Neutrophil (primary cell): Measurements from ENCODE around the gene JADE3.
"Not testable (repeated sequence)": the region's sequence is repeated elsewhere in the genome, so short reads cannot be mapped to it uniquely, and the experiment has no call there.

Experiments
- H3K27ac ChIP-seq: fragments of 200-600 bp; sonication (generic); 2 replicates; pipeline ENCODE4 v1.5.1; 2016; ENCODE audit warnings: mild to moderate bottlenecking, moderate library complexity
- H3K27me3 ChIP-seq: fragments of 200-600 bp; sonication (generic); 2 replicates; pipeline ENCODE4 v1.6.0; 2016; ENCODE audit warnings: mild to moderate bottlenecking
- H3K36me3 ChIP-seq: fragments of 200-600 bp; sonication (generic); 2 replicates; pipeline ENCODE4 v1.5.1; 2017
- H3K4me1 ChIP-seq, 2 experiments: fragments of 200-600 bp in 1 of 2; sonication (generic) in 1 of 2; 1 replicate in 1 of 2; 2 replicates in 1 of 2; pipeline versions ENCODE4 v1.5.1 to v1.6.1; 2013 to 2016; ENCODE audit warnings: low read depth in 1 of 2, low read length in 1 of 2, mild to moderate bottlenecking in 1 of 2, moderate library complexity in 1 of 2; ENCODE audit not compliant: control insufficient read depth in 1 of 2, insufficient read depth in 1 of 2
- H3K4me3 ChIP-seq, 2 experiments: fragments of 200-600 bp in 1 of 2; sonication (generic) in 1 of 2; 1 replicate in 1 of 2; 2 replicates in 1 of 2; pipeline ENCODE4 v1.5.1; 2013 to 2016; ENCODE audit warnings: low read depth in 1 of 2, low read length in 1 of 2, mild to moderate bottlenecking in 1 of 2, moderate library complexity in 1 of 2
- H3K9me3 ChIP-seq: fragments of 200-600 bp; sonication (generic); 2 replicates; pipeline ENCODE4 v1.5.1; 2016
- TF ChIP-seq, protein P1 (sequence below): fragments of 200-600 bp; sonication (generic); IDR thresholded peaks from 2 replicates; pipeline ENCODE4 v1.5.1; 2016; ENCODE audit warnings: antibody characterized with exemption

Gene JADE3

DNA sequence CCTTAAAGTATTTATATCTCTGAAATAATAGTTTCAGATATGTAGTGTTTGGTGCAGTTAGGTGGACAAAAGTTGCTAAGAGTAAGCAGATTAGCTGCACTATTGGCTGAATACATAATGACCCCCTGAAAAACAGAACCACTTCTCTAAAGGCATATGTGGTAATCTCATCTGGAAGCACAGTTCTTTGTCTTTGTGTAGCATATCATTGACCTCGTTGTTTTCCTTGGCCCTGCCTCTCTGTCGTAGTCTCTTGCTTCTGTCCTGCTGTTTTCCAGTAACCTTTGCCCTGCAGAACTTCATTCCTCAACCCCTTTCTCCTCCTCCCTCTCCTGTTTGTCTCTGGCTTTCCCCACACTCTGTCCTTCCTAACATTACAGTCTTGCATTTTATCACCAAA, 41.4 kb downstream of the JADE3 start:
- no peaks in the 10 kb centered on the region for H3K9me3 ChIP-seq
- no peaks in the 10 kb centered on the region for H3K4me1 ChIP-seq
- no peaks in the 10 kb centered on the region for H3K27me3 ChIP-seq
- TF ChIP-seq, protein P1, sequence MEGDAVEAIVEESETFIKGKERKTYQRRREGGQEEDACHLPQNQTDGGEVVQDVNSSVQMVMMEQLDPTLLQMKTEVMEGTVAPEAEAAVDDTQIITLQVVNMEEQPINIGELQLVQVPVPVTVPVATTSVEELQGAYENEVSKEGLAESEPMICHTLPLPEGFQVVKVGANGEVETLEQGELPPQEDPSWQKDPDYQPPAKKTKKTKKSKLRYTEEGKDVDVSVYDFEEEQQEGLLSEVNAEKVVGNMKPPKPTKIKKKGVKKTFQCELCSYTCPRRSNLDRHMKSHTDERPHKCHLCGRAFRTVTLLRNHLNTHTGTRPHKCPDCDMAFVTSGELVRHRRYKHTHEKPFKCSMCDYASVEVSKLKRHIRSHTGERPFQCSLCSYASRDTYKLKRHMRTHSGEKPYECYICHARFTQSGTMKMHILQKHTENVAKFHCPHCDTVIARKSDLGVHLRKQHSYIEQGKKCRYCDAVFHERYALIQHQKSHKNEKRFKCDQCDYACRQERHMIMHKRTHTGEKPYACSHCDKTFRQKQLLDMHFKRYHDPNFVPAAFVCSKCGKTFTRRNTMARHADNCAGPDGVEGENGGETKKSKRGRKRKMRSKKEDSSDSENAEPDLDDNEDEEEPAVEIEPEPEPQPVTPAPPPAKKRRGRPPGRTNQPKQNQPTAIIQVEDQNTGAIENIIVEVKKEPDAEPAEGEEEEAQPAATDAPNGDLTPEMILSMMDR, result no peak
- no peak overlapping the region for H3K4me3 ChIP-seq
- no peak overlapping the region for H3K27ac ChIP-seq
- no peaks in the 10 kb centered on the region for H3K36me3 ChIP-seq

DNA sequence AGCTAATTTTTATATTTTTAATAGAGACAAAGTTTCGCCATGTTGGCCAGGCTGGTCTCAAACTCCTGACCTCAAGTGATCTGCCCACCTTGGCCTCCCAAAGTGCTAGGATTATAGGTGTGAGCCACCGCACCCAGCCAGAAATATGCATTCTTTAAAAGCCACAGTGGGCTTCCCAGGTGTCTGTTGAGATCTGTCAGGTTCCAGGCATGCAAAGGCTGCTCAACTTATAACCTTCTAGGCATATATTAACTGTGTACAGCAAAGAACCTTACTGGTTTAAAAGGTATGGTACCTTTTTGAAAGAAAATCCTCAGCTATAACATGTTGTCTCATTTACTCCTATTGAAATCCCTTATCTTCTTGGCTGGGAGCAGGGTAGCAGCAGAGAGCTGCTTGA, 42.5 kb downstream of the JADE3 start:
- Histone ChIP-seq H3K4me3 (no peak overlapping the region), H3K36me3 (no peaks in the 10 kb centered on the region), H3K9me3 (no peaks in the 10 kb centered on the region), H3K4me1 (no peaks in the 10 kb centered on the region), H3K27ac (no peak overlapping the region), H3K27me3 (no peaks in the 10 kb centered on the region)
- TF ChIP-seq, protein P1, result no peak

DNA sequence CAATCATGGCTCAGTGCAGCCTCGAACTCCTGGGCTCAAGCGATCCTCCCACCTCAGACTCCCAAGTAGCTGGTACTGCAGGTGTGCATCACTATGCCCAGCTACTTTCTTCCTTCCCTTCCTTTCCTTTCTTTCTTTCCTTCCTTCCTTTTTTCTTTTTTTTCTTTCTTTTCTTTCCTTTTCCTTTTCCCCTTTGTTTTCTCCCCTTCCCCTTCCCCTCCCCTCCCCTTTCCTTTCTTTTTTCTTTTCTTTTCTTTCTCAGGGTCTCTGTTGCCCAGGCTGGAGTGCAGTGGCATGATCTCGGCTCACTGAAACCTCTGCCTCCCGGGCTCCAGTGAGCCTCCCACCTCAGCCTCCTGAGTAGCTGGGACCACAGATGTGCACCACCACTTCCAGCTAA, 44.4 kb downstream of the JADE3 start:
- H3K36me3 ChIP-seq, H3K4me1 ChIP-seq, H3K27ac ChIP-seq, H3K4me3 ChIP-seq, H3K27me3 ChIP-seq, H3K9me3 ChIP-seq: not testable (repeated sequence)

DNA sequence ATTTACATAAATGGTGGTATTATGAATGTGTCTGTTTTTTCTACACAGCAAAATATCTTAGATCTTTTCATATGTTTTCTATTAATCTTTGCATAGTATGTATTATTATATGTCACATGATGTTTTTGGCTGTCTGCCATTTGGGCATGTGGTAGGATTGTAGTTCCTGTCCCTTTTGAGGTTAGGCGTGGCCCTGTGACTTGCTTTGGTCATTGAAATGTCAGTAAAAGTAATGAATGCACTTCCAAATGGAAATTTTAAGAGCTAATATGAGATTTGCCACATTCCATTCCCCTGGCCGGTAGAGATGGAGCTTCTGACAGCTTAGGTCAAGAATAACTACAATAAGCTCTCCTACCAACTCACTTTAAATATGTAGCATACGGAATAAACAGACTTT, 45.1 kb downstream of the JADE3 start:
- H3K9me3 ChIP-seq, result no peaks in the 10 kb centered on the region
- H3K27me3 ChIP-seq, result no peaks in the 10 kb centered on the region
- no peak overlapping the region for H3K4me3 ChIP-seq
- no peak overlapping the region for H3K27ac ChIP-seq
- H3K4me1 ChIP-seq, result no peaks in the 10 kb centered on the region
- TF ChIP-seq, protein P1, result no peak
- no peaks in the 10 kb centered on the region for H3K36me3 ChIP-seq

DNA sequence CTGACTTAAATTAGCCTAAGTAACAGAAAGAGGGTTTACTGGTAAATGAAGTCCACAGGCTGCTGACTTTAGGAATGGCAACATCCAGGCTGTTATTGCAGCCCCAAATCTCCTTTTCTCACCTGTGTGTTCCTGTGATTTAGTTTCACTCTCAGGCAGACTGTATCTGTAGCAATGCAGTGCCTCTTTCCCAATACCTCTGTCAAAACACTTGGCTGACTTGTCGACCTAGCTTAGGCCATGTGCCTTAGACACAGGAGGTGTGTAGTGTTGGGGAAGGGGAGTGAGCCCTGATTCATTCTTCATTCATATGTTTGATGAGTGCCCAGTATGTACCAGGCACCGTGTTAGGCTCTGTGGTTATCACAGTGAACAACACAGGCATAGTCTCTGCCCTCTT, 46.9 kb downstream of the JADE3 start:
- Histone ChIP-seq H3K4me1 (no peaks in the 10 kb centered on the region), H3K27ac (no peak overlapping the region), H3K36me3 (no peaks in the 10 kb centered on the region), H3K4me3 (no peak overlapping the region), H3K9me3 (no peaks in the 10 kb centered on the region), H3K27me3 (no peaks in the 10 kb centered on the region)
- TF ChIP-seq, protein P1, result no peak

DNA sequence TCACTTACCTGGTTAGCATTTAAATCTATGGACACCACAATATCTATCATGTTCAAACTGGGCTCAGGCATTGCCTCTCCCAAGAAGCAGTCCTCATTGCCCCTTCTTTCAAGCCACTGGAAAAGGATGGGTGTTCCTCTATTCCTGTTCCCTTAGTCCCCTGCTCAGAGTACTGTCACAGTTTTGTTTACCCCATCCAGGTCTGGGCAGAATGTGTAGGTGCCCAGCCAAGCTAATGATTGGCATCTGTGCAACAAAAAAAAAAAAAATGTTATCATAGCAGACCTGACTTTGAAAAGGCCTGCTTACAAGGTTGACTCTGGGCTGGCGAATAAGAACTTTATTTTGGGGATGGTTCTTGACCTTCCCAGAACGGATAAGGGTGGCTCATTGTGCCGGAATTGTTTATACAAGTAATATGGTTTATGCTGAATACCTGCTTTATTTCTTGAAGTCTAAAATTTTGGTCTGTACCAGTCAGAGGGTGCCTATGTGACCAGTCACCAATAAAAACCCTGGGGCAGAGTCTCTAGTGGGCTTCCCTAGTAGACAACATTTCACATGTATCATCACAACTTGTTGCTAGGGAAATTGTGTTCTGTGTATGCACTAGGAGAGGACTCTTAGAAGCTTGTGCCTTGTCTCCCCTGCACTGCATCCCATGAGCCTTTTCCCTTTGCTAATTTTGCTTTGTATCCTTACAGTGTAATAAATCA, 47.9 kb downstream of the JADE3 start:
- Histone ChIP-seq H3K4me1 (no peaks in the 10 kb centered on the region), H3K27me3 (no peaks in the 10 kb centered on the region), H3K9me3 (no peaks in the 10 kb centered on the region), H3K36me3 (no peaks in the 10 kb centered on the region), H3K4me3 (no peak overlapping the region), H3K27ac (no peak overlapping the region)
- TF ChIP-seq, protein P1, result no peak
